Activated T-cell treated with anti-CD3 and anti-CD28 coated beads, Interleukin-2, amount 50 U/mL, for 1 hour (primary cell): ENCODE results near the gene GOLGA6B.
"Not testable (repeated sequence)": the region's sequence is repeated elsewhere in the genome, so short reads cannot be mapped to it uniquely, and the experiment has no call there.

ENCODE experiments used
- DNase-seq: peaks from one replicate; pipeline ENCODE4 v3.0.0-alpha.2; 2020

GOLGA6B gene, protein sequence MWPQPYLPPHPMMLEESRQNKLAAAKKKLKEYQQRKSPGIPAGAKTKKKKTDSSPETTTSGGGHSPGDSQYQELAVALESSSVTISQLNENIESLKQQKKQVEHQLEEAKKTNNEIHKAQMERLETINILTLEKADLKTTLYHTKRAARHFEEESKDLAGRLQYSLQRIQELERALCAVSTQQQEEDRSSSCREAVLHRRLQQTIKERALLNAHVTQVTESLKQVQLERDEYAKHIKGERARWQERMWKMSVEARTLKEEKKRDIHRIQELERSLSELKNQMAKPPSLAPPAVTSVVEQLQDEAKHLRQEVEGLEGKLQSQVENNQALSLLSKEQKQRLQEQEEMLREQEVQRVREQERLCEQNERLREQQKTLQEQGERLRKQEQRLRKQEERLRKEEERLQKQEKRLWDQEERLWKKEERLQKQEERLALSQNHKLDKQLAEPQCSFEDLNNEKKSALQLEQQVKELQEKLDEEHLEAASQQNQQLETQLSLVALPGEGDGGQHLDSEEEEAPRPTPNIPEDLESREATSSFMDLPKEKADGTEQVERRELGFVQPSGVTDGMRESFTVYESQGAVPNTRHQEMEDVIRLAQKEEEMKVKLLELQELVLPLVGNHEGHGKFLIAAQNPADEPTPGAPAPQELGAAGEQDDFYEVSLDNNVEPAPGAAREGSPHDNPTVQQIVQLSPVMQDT

DNA sequence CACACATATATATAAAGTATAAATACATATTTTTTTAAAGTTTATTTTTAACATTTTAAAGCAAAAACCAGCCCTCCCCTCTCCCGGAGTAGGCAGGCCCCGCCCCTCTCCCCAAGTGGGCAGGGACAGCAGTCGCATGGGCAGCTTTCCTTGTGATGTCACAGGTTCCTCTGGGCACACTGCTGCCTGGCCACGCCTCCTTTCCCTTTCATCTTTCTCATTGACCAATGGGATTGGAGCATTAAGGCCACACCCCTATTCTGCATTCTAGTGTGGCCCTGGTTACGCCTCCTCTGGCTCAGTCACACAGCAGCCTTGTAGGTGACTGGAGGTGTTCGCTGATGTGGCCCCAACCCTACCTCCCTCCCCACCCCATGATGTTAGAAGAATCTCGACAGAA, at the start of gene GOLGA6B:
Gene GOLGA6B (plus strand): TSS at position 301 of the 400 bp plus-strand sequence. CDS start 41 bp downstream, at position 342.
- DNase-seq = not testable (repeated sequence)

DNA sequence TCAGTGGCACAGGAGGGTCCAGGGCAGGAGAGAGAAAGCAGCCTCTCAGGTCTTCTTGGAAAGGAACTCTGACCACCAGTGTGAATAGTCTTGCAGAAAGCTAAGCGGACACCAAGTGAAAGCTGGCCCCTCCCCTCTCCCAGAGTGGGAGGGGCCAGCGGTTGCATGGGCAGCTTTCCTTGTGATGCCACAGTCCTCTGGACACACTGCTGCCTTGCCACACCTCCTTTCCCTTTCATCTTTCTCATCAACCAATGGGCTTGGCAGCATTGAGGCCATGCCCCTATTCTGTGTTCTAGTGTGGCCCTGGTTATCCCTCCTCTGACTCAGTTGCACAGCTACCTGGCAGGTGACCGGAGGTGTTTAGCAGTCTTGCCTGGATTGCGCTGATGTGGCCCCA, 49.7 kb upstream of the GOLGA6B start:
- DNase-seq = no peak

DNA sequence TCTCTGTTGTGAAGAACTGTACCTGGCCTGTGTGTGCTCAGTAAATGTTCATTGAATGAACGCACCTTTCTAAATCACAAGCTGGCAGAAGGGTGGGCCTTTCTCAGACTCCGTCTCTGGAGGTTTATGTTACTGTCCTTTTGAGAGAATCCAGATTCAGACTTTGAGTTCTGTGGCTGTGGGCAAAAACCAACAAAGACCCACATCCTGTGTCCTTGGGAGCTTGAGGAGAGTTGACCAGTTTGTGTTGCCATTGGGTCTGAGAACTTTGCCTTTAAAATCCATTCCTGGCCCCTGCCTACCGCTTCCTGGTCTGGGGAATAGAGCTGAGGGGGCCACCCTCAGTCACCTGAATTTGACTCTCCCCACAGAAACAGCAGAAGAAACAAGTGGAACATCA, 46.4 kb upstream of the GOLGA6B start:
- DNase-seq = not testable (repeated sequence)

DNA sequence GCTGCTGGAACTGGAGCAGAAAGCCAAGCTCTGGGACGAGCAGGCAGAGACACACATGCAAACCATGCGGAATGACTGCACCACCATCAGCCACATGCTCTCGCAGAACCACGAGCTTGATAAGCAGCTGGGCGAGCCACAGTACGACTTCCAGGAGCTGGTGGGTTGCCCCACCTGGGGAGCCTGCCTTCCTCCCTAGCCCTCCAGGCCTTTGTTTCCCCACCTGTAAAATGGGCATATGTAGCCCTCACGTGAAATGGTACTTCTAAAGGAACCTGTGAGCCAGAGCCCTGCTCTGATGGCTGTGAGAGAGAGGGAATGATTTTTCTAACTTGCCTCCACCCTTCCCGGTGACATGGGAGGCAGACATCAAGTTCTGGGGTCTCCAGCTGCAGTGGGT, 44.6 kb upstream of the GOLGA6B start:
- no peak for DNase-seq

DNA sequence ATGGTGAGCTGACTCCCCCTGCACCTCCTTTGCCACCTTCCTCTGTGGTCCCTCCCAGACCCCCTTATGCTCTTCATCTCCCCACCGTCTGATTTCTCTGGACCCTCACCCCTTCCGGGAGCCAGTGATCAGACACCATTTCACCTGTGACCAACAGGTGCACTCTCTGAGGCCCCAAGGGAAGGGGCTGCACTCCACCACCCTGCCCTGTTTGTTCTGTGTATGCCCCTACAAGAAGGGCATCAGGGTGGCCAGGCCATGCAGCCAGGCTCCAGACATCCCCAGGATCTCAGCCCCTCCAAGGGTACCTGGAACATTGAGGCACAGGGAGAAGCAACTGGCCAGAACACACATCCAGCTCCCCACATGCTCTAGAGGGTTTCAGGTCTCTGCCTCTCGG, 42.2 kb upstream of the GOLGA6B start:
- not testable (repeated sequence) for DNase-seq

DNA sequence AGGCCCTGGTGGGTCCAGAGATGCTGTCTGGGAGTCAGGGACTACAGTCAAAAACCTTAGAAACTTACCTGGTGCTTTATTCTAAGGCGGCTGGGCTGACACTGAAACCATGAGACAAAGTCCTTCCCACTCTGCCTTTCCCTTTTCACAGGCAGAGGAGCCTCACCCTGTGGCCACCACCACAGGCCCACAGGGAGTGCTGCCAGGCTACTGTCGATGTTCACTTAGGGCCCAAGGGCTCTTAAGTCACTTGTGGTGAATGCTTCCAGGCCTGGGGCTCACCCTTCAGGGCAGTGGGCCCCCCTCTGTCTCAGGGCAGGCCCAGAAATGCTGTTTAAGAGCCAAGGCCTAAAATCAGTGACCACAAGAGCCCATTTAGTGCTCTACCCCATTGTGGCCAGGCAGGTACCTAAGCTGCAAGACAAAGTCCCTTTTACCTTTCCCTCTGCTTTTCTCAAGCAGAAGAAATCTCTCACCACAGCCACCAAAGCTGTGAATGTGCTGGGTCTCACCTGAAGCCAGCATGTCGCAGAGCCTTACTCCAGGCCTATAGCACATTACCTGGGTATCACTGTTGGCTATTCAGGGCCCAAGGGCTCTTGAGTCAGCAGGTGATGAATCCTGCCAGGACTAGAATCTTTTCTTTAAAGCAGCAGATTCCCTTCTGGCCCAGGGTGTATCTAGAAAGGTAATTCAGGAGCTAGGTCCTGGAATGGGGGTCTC, 39.5 kb upstream of the GOLGA6B start:
- DNase-seq = no peak

DNA sequence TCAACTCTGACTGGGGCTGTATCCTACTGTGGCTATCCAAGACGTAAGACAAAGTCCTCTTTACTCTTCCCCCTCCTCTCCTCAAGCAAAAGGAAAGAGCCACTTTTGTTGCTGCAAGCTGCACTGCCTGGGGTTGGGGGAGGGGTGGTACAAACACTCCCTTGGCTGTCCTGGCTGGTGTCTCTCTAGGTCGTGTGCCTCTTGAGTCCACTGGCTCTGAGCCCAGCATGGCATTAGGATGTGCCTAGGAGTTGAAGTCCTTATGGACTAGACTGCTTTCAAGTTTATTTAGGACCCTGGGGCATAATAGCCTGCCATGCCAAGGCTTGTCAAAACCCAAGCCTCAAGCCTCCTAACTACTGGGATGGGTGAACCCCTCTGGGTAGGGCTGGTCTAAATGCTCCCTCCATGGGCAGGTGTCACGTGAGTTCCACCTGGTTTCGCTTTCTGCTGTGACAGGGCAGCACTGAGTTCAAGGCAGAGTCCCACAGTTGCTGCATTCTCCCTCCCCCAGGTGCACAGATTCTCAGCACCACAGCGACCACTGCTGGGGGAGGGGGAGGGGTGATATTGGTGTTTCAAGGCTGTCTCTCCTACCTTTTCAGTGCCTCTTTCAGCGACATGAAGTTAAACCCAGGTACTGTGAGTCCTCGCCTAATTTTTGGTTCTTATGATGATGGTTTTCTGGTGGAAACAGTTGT, 38.8 kb upstream of the GOLGA6B start:
- DNase-seq = not testable (repeated sequence)

DNA sequence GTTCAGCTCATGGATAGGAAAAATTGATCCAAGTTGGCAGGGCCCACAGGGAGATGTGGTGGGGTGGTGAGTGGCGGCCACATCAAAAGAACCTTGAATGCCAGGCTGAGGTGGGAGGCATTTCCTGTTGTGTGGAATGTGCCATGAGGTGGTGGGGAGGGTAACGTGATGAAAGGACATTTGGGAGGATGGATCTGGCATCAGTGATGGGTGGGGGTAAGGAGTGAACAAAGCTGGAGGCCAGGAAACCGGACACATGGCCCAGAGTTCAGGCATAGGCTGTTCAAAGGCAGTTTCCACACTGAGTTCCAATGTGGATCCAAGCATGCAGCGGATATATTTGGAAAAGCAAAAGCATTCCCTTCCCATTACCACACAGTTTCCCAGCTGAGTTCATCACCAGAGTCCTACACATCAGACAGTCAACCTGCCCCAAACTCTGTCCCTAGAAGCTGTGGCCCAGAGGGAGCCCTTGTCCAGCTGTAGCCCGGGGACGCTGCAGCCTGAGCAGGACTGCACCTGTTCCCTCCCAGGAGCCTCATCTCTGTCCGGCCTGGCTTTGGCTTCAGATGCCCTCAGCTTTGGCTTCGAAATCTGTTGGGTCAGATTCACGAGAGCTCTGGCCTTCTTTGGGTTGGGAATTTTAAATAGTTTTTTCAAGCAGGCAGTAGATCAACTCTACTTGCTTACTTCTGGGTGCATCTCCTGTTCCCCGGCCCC, 37.8 kb upstream of the GOLGA6B start:
- DNase-seq = no peak

DNA sequence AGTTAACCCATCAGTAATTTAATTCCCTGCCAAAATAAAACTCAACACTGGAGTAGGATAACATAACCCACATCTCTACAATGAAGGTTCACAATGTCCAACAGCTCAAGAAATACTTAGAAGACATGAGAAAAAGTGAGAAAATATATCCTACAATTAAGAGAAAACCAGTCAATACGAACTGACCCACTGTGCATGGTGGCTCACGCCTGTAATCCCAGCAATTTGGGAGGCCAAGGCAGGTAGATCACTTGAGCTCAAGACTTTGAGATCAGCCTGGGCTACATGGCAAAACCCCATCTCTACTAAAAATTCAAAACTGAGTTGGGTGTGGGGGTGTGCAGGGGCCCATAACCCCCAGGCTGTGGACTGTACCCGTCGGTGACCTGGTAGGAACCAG, 30.6 kb upstream of the GOLGA6B start:
- DNase-seq = not testable (repeated sequence)

DNA sequence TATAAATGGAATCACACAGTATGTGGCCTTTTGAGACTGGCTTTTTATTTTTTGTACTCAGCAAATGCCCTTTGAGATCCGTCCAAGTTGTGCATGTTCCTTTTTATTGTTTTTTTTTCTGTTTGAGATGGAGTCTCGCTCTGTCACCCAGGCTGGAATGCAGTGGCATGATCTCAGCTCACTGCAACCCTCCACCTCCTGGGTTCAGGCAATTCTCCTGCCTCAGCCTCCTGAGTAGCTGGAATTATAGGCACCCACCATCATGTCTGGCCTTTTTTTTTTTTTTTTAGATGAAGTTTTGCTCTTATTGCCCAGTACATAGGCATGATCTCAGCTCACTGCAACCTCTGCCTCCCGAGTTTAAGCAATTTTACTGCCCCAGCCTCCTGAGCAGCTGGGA, 28.3 kb upstream of the GOLGA6B start:
- DNase-seq = not testable (repeated sequence)

DNA sequence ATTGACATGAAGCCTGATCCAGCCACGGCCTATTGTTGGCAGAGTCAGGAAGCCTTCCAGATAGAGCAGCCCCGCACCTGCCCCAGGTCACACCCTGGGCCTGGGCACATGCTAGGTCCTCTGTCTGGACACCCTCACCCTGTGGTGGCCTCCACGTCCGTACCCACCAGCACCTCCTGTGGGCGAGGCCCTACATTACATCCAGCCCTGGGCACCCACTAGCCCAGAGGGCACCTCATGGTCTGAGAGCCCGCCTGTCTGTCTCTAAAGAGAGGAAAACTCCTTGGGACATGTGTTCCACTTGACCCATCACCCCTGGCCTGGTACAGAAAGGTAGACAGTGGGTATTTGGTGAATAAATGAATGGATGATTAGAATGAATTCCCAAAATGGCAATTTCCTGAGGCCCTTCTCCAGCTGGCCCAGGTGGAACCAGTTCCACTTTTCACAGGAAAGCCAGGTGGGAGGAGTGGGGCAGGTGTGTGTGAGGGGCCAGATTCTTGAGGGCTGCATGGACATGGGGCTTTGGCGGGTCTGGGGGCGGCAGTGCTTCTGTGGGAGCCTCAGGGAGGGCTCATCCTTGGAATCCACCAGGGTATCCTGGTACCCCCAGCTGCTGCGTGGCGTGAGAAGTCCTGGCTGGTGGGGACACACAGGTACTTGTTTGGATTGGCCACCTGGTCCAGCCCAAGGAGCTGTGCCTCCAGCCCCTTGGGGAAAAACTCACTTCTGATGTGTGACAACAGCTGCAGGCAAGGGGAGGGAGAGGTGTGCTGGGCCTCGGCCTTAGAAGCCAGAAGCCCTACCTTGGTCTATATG, 26.0 kb upstream of the GOLGA6B start:
- not testable (repeated sequence) for DNase-seq

DNA sequence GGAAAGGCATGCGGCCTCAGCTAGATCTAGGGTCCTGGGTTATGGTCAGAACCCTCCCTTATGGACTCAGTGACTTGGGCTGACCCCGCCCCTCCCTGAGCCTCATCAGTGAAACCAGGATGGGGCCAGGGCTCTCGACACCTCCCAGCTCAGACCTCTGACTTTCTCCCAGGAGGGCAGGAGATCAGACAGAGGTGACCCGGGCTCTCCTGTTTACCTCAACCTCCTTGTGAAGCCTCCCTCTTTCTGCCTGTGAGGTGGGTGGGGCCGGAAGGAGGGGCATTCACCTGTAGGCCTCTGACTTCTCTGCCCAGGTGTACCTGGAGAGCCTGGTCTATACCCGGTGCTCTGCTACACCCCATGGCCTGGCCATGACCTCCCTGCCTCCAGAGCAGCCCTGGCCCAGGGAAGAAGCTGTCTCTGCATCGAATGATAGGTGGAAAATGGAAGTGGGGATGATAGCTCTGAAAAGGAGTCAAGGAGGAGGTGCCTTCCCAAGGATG, 25.4 kb upstream of the GOLGA6B start:
- not testable (repeated sequence) for DNase-seq

DNA sequence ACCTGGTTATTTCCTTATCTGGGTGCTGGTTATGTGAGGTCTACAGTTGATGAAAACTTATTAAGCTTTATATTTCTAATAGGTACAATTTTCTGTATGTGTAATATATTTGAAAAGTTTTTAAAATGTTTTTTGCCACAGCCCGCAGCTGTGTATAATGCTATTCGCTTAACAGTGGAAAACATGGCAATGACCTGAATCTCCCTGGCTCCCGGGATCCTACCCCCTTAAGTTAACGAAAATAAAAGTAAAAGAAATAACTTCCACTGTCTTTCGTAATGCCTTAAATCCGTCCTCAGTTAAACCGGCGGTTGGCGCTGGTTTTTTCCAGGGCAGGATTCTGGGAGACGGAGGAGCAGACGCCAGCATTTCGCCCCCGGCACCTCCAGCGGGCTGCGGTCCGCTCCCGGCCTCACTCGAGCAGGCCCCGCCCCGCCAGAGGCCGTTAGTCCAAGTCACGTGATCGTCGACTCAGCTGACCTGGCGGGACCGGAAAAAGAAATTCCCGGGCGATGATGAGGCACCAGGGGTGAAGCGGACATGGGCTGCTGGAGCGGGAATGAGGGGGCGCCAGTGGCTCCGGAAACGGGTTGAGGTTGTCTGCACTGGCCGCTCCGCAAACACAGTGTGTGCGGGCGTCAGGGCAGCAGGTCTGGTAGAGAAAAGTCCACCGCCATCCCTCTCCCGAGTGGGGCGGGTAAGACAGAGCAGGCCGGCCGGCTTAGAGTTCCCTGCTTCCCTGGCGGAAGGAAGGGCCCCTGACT, 17.8 kb upstream of the GOLGA6B start:
- peak; percentile 41 for DNase-seq

DNA sequence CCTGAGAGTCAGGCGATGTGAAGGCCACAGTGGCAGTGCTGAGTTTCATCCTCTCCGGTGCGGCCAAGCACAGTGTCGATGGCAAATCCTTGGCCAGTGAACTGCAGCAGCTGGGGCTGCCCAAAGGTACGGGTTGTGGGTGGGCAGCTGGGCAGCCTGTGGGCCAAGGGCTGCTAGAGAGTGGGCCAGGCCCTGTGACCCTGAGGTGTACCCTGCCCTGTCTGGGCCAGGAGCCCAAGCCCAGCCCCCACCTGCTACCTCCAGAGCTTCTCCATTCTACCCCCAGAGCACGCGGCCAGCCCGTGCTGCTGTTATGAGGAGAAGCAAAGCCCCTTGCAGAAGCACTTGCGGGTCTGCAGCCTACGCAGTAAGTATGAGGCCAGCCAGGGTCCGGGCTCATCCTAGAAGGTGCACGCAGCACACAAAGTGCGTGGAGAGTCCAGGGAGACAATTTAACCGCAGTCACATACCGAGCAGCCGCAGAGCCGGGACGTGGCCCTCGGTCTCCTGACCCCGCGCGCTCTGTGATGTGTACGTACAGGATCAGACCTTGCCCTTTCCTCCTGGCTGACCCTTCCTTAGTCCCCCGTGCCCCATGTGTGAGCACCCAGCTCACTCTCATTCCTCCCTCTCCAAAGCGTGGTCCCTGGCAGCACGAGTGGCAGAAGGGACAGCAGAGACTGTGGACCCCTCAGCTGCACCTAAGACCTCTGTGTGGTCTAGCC, 14.6 kb upstream of the GOLGA6B start:
- not testable (repeated sequence) for DNase-seq

DNA sequence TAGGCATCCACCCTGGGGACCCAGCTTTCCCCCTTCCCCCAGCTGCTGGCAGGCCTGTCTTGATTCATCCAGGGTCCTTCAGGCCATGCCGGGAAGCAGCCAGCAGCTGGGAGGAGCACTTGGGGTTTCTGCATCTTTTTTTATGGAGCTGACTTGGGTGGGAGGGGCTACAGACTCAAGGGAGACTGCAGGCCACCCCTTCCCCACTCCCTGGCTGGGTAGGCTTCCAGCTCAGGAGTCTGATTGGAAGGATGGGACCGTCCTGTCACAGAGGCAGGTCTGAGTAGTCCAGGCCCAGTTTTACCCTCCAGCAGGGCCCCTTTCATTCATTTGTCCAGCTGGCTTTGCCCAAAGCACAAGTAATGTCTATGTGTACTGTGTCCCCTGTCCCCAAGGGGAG, 12.2 kb upstream of the GOLGA6B start:
- not testable (repeated sequence) for DNase-seq

DNA sequence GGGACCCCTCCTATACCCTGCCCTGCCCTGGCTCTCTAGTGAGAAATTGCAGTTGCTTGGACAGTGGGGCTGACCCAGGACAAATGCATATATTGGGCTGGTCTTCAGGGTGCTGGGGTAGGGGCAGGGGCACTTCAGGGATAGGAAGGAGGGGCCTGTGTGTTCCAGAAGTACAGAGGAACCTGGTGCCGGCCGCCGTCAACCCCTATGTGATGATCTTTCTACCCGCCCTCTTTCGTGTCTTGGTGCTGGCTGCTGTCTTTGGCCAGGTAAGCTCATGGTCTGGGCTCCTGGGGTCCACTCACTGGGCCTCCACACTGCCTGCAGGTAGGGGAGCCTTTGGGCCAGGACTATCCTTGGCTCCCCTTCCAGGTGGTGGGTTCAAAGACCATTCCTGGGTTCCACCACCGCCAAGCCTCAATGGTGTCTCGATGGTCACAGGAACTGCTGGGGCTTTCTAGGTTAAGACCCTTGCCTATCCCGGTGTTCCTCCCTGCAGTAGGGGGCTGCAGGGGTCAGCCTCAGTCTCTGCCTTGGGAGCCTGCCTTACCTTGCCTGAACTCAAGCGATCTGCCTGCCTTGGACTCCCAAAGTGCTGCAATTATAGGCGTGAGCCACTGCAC, 5.8 kb upstream of the GOLGA6B start:
- not testable (repeated sequence) for DNase-seq

DNA sequence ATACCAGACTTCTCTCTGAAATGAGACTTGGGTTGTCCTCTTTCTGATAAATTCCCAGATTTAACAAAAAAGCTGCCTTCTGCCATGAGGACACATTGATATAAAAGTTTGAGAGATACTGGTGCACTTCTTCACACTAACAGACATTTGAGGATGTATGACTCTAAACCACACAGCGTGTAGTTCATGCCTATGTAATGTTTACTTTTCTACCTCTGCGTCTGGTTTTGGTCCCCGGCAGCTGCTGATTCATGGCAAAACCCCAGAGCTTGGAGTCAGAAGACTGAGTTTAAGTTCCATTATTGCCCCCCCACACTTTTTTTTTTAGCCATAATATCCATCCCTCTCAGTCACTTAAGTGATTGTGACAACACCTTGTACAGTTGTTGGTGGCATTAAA, 1.5 kb downstream of the GOLGA6B start:
- DNase-seq = not testable (repeated sequence)

DNA sequence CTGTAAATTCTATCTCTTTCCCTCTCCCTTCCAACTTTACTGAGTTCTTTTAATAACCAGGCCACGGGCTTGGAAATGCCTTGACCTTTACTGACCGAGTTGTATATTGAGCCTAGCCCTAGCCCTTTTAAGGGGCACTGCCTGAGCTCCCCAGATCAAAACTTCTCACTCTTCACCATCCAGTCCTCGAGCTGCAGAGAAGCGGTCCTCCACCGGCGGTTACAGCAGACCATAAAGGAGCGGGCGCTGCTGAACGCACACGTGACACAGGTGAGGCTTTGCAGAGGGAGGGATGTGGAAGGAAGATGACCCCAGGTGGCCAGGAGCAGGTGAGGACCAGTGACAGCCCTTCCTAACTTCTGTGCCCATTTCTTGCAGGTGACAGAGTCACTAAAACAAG, 6.6 kb downstream of the GOLGA6B start:
- DNase-seq = not testable (repeated sequence)

DNA sequence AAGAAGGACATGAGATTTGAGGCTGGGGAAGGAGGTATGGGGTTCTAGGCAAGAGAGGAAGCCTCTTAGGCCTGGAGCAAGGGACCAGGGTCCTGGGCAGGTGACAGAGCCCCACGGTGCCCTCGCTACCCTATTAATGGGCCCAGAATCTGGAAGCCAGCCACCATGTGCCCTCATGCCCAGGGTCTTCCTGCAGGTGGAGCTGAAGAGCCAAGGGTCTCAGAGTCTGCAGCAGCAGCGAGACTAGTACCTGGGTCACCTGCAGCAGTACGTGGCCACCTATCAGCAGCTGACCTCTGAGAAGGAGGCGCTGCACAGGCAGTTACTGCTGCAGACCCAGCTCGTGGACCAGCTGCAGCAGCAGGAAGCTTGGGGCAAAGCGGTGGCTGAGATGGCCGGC, 9.4 kb downstream of the GOLGA6B start:
- DNase-seq = not testable (repeated sequence)
